HepG2 (cell line): ENCODE data around the gene C2orf15. TPM values are rescaled to one million over a fixed set of nuclear protein-coding genes. Genes with fewer than 3 reads are reported as not detected.

Experiments used
- CEBPB ChIP-seq: IDR thresholded peaks from 2 replicates; pipeline ENCODE4 v1.6.1; 2011; ENCODE audit warnings: low read depth, low read length, improper control_type of control experiment, borderline replicate concordance
- E2F1 ChIP-seq: sonication (generic); formaldehyde crosslinking; IDR thresholded peaks from 2 replicates; pipeline ENCODE4 v1.5.0; 2020; ENCODE audit warnings: missing genetic modification reagents
- HDAC1 ChIP-seq: sonication (generic); formaldehyde crosslinking; IDR thresholded peaks from 2 replicates; pipeline ENCODE4 v1.5.1; 2020; ENCODE audit warnings: mild to moderate bottlenecking, missing genetic modification reagents
- IKZF1 ChIP-seq: fragments of 450-650 bp; IDR thresholded peaks from 2 replicates; pipeline ENCODE4 v1.7.1; 2016
- KAT7 ChIP-seq: IDR thresholded peaks from 2 replicates; pipeline ENCODE4 v1.6.1; 2018; ENCODE audit warnings: borderline replicate concordance, missing compliant biosample characterization
- MAX ChIP-seq: IDR thresholded peaks from 2 replicates; pipeline ENCODE4 v1.6.1; 2012; ENCODE audit warnings: inconsistent platforms
- NFE2L2 ChIP-seq: fragments of 150-350 bp; IDR thresholded peaks from 2 replicates; pipeline ENCODE4 v1.6.1; 2014; ENCODE audit warnings: low read length
- REL ChIP-seq: sonication (generic); formaldehyde crosslinking; conservative IDR thresholded peaks from 2 replicates; pipeline ENCODE4 v1.8.0; 2022; ENCODE audit warnings: mild to moderate bottlenecking, missing genetic modification reagents, moderate library complexity
- SMC3 ChIP-seq: IDR thresholded peaks from 2 replicates; pipeline ENCODE4 v1.6.1; 2011; ENCODE audit warnings: low read length, improper control_type of control experiment
- SSRP1 ChIP-seq: IDR thresholded peaks from 2 replicates; pipeline ENCODE4 v1.6.1; 2016; ENCODE audit warnings: control low read depth
- TGIF2 ChIP-seq: IDR thresholded peaks from 2 replicates; pipeline ENCODE4 v1.6.1; 2016; ENCODE audit warnings: control low read depth, missing compliant biosample characterization
- TMF1 ChIP-seq: sonication (generic); formaldehyde crosslinking; IDR thresholded peaks from 2 replicates; pipeline ENCODE4 v1.8.1; 2022; ENCODE audit warnings: low read depth, missing genetic modification reagents
- U2AF1 ChIP-seq: fragments of 200-400 bp; formaldehyde crosslinking; optimal IDR thresholded peaks from 2 replicates; pipeline ENCODE3; 2017; ENCODE audit warnings: mild to moderate bottlenecking, low read depth, low read length
- XBP1 ChIP-seq: sonication (generic); formaldehyde crosslinking; IDR thresholded peaks from 2 replicates; pipeline ENCODE4 v1.5.0; 2020; ENCODE audit warnings: missing genetic modification reagents
- polyA plus RNA-seq, 8 experiments: library from polyadenylated mRNA; depleted of rRNA in 3 of 8; stranded (reverse) in 7 of 8; unstranded in 1 of 8; fragments of >200 nt; fragmentation: Illumina TruSeq in 4 of 8; extraction: Trizol in 4 of 8; gene quantifications; 2 replicates each; pipeline versions ENCODE4 v1.2.1 to v1.2.3, GENCODE V29; 2011 to 2016; ENCODE audit warnings: low read depth in 4 of 8, missing spikeins in 1 of 8, mixed read lengths in 1 of 8; ENCODE audit not compliant: insufficient read depth in 1 of 8
- total RNA-seq, 5 experiments: library from RNA; depleted of rRNA; stranded (reverse); fragments of >200 nt; fragmentation: Illumina TruSeq; extraction: Trizol; gene quantifications; 2 replicates each; pipeline ENCODE4 v1.2.3, GENCODE V29; 2016; ENCODE audit warnings: low read depth in 1 of 5
- TF ChIP-seq, protein P1 (sequence below), 2 experiments: fragments of 450-650 bp in 1 of 2; sonication (generic) in 1 of 2; formaldehyde crosslinking in 1 of 2; IDR thresholded peaks; 2 replicates each; pipeline versions ENCODE4 v1.6.1 to v1.8.0; 2016 to 2022; ENCODE audit warnings: antibody characterized with exemption in 1 of 2, mild to moderate bottlenecking in 1 of 2, missing genetic modification reagents in 1 of 2

The C2orf15 gene
- total and polyA plus RNA-seq, 2 of the 13 experiments (the other 11 are each of a cell fraction or from before 2014, with no cell fraction given), result 5.5 to 8.3 TPM

DNA sequence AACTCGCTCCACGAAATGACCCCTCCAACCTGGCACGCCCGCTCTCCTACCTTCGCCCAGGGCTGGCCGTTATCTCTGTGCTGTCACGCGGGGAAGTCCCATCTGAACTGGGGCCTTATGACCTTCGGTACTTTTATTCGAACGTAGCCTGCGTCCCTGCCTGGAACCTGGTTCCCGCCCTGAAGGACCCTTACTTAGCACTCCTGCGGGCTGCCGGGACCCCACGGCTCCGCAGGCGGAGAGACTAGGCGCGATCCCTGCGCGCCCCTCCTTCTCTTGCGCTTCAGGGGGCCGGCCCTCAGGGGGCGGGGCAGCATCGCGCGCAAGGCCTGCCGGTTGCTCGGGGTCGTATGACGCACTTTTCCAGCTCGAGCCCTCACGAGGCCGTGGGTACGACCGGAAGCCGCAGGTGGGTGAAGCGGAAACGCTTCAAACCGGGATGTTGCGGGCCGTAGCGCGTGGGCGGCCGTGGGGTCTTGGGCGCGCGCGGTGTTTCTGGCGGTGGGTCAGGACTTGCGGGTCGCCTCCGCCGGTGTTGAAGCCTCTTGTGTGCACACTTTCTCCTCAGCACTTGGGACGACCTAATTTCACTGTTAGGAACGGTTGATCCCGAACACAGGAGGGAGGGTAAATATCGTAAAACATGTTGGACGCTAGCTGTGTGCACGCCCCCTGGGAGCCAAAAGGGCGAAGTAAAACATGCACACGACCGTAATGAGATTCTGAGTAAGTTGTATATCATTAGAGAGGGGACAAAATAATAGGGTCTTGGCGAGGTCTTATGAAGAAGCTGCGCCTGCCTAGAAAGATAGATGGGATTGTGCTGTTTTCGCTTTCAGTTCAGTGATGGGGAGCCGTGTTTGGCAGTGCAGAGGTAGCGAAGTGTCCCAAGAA lies 13.4 kb downstream of the C2orf15 start, which contains the start of the genes LIPT1 and TSGA10 (continued):
- TF ChIP-seq E2F1 (CRISPR knock-in tag) (peak; percentile 88), IKZF1 (no peak), CEBPB (no peak), TGIF2 (CRISPR knock-in tag) (peak; percentile 88; the same call in 1 of the 2 replicates), REL (CRISPR knock-in tag) (0 out of 2 replicates have a peak, but pooled peaks have one; percentile 73), HDAC1 (peak; percentile 100), TMF1 (peak; percentile 99), U2AF1 (peak; percentile 93), XBP1 (CRISPR knock-in tag) (peak; percentile 26; the same call in 1 of the 2 replicates), SSRP1 (CRISPR knock-in tag) (peak; percentile 94), MAX (peak; percentile 99), KAT7 (CRISPR knock-in tag) (peak; percentile 78; the same call in 1 of the 2 replicates), SMC3 (peak; percentile 38), NFE2L2 (no peak)
- TF ChIP-seq, protein P1, sequence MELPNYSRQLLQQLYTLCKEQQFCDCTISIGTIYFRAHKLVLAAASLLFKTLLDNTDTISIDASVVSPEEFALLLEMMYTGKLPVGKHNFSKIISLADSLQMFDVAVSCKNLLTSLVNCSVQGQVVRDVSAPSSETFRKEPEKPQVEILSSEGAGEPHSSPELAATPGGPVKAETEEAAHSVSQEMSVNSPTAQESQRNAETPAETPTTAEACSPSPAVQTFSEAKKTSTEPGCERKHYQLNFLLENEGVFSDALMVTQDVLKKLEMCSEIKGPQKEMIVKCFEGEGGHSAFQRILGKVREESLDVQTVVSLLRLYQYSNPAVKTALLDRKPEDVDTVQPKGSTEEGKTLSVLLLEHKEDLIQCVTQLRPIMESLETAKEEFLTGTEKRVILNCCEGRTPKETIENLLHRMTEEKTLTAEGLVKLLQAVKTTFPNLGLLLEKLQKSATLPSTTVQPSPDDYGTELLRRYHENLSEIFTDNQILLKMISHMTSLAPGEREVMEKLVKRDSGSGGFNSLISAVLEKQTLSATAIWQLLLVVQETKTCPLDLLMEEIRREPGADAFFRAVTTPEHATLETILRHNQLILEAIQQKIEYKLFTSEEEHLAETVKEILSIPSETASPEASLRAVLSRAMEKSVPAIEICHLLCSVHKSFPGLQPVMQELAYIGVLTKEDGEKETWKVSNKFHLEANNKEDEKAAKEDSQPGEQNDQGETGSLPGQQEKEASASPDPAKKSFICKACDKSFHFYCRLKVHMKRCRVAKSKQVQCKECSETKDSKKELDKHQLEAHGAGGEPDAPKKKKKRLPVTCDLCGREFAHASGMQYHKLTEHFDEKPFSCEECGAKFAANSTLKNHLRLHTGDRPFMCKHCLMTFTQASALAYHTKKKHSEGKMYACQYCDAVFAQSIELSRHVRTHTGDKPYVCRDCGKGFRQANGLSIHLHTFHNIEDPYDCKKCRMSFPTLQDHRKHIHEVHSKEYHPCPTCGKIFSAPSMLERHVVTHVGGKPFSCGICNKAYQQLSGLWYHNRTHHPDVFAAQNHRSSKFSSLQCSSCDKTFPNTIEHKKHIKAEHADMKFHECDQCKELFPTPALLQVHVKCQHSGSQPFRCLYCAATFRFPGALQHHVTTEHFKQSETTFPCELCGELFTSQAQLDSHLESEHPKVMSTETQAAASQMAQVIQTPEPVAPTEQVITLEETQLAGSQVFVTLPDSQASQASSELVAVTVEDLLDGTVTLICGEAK (IDR thresholded peaks at IDR 0.05), result peak; percentile 59
- TF ChIP-seq, protein P1 (CRISPR knock-in tag; IDR thresholded peaks at IDR 0.05), result peak; percentile 97
